HG03135 (cell line): ENCODE measurements around the gene TFDP1.

Experiments used
- ATAC-seq: cut with Tn5 transposase; IDR thresholded peaks from one replicate; pipeline ENCODE4 v1.9.1; 2021; ENCODE audit warnings: mild to moderate bottlenecking, moderate library complexity; ENCODE audit not compliant: unreplicated experiment

The TFDP1 gene

GRCh38 chr13:113628291-113629270 is 44.0 kb downstream of the TFDP1 start:
- no peak for ATAC-seq

GRCh38 chr13:113629866-113630265 is 45.3 kb downstream of the TFDP1 start:
- no peak for ATAC-seq

- ATAC-seq = no peak
Observed at GRCh38 chr13:113630296-113630695, 45.7 kb downstream of the TFDP1 start.

- ATAC-seq = no peak
Observed at GRCh38 chr13:113630804-113631203, 46.3 kb downstream of the TFDP1 start.

GRCh38 chr13:113631341-113632095 is 47.0 kb downstream of the TFDP1 start:
- no peak for ATAC-seq

GRCh38 chr13:113632706-113633484 is 48.3 kb downstream of the TFDP1 start:
- ATAC-seq = no peak

GRCh38 chr13:113633485-113633873 is 48.9 kb downstream of the TFDP1 start:
- ATAC-seq = no peak

GRCh38 chr13:113634279-113635047 is 49.9 kb downstream of the TFDP1 start:
- ATAC-seq = no peak

- no peak for ATAC-seq
Observed at GRCh38 chr13:113635048-113635420, 50.5 kb downstream of the TFDP1 start.

GRCh38 chr13:113635709-113636108 is 51.2 kb downstream of the TFDP1 start:
- ATAC-seq = no peak

- no peak for ATAC-seq
Observed at GRCh38 chr13:113636266-113636963, 51.9 kb downstream of the TFDP1 start.

GRCh38 chr13:113637262-113638160 is 53.0 kb downstream of the TFDP1 start:
- ATAC-seq = no peak

- no peak for ATAC-seq
Observed at GRCh38 chr13:113638173-113638746, 53.7 kb downstream of the TFDP1 start.

- no peak for ATAC-seq
Observed at GRCh38 chr13:113638806-113639205, 54.3 kb downstream of the TFDP1 start.

- ATAC-seq = no peak
Observed at GRCh38 chr13:113639616-113640262, 55.2 kb downstream of the TFDP1 start.

- no peak for ATAC-seq
Observed at GRCh38 chr13:113641426-113641825, 56.9 kb downstream of the TFDP1 start.

GRCh38 chr13:113642563-113642962 is 58.0 kb downstream of the TFDP1 start:
- ATAC-seq = no peak

GRCh38 chr13:113643593-113643992 is 59.0 kb downstream of the TFDP1 start:
- ATAC-seq = no peak
